Astrocyte of the cerebellum (primary cell): ENCODE data around the gene TMED7.

Experiments used
- DNase-seq: peaks from one replicate; pipeline ENCODE4 v3.0.0-alpha.2; 2011; ENCODE audit warnings: low read depth
- H3K4me3 ChIP-seq: 2 replicates; pipeline ENCODE4 v1.5.1; 2011; ENCODE audit warnings: mild to moderate bottlenecking, low read depth, low read length, moderate library complexity
- in situ Hi-C: cut with HindIII; loops from 2 replicates; pipeline ENCODE4 v1.10.0; 2017; ENCODE audit warnings: low sequenced_read_pairs
- TF ChIP-seq, protein P1 (sequence below): IDR thresholded peaks from 2 replicates; pipeline ENCODE4 v1.5.1; 2012; ENCODE audit warnings: low read length, low read depth, moderate library complexity, mild to moderate bottlenecking; ENCODE audit errors: missing control alignments

The TMED7 gene

DNA sequence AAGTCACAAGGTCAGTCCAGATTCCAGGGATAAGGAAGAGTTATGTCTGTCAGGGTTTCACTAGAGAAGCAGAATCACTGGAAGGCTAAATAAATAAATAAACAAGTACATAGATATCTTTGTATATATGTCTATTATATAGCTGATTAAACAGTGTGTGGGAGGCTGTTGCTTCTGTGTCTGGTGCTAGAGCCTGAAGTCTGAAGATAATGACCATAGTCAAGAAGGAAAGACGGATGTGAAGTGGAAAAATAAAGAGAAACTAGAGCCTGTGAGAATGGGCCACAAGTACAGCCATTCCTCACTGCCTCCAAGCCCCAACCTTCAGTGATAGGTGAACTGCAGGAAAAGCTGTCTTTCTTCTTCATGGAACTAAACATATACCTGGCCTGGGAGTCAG lies 4.1 kb upstream of the TMED7 start:
- TF ChIP-seq, protein P1, sequence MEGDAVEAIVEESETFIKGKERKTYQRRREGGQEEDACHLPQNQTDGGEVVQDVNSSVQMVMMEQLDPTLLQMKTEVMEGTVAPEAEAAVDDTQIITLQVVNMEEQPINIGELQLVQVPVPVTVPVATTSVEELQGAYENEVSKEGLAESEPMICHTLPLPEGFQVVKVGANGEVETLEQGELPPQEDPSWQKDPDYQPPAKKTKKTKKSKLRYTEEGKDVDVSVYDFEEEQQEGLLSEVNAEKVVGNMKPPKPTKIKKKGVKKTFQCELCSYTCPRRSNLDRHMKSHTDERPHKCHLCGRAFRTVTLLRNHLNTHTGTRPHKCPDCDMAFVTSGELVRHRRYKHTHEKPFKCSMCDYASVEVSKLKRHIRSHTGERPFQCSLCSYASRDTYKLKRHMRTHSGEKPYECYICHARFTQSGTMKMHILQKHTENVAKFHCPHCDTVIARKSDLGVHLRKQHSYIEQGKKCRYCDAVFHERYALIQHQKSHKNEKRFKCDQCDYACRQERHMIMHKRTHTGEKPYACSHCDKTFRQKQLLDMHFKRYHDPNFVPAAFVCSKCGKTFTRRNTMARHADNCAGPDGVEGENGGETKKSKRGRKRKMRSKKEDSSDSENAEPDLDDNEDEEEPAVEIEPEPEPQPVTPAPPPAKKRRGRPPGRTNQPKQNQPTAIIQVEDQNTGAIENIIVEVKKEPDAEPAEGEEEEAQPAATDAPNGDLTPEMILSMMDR, result no peak
- DNase-seq, result no peak
- in situ Hi-C loops, result no loop called here
- H3K4me3 ChIP-seq, result no peak overlapping the region

DNA sequence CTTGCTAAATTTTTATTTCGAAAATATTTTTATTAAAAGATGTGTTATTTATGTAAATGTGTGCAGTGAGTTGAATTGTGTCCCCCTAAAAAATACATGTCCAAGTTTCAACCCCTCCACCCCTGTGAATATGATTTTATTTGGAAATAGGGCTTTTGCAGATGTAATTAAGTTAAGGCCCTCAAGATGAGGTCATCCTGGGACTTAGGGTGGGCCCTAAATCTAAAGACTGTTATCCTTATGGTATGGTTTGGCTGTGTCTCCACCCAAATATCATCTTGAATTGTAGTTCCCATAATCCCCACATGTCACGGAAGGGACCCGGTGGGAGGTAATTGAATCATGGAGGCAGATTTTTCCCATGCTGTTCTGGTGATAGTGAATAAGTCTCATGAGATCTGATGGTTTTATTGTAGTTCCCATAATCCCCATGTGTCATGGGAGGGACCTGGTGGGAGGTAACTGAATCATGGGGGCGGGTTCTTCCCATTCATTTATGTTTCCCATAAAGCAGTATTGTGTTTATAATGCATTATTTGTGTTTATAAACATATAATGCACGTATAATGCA lies 1.5 kb upstream of the TMED7 start:
- in situ Hi-C loops, result no loop called here
- TF ChIP-seq, protein P1, result no peak
- H3K4me3 ChIP-seq, result no peak overlapping the region
- no peak for DNase-seq

DNA sequence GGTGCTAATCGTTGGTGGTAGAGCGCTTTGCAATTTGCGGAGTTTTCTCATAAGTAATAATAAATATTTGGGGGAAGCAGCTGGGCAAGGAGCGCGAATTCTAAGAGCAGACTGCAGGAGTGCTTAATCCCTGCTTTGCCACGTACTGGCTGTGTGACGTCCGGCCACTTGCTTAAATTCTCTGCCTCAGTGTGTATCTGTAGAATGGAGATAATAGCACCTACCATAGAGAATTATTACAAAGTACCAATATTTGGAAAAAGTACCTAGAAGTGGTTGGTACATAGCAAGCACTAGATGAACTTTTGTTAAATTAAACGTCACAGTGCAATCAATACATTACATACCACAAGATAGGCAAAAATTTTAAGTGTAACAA lies 598 bp upstream of the TMED7 start:
- DNase-seq, result no peak
- in situ Hi-C loops, result no loop called here
- TF ChIP-seq, protein P1, result no peak
- peak overlapping the region; percentile 89 for H3K4me3 ChIP-seq

DNA sequence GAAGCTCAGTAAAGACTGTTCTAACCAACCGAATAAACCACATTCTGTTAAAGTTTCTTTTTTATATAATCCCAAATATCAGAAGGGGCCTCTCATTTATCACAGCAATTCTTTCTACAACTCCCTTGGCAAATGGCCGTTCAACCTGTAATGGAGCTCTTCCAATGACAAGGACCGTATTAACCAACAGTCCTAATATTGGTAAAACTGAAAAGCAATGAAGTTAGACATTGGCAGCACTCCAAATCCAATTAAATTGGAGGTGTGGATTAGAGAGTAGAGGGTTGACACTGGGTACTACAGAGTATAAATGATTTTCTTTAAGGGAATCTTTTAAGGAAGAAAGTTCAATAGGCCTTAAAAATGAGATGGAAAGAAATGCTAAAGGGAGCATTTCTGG lies 842 bp downstream of the TMED7 start:
- DNase-seq, result no peak
- TF ChIP-seq, protein P1, result no peak
- peak overlapping the region; percentile 89 for H3K4me3 ChIP-seq
- in situ Hi-C loops, result no loop called here

DNA sequence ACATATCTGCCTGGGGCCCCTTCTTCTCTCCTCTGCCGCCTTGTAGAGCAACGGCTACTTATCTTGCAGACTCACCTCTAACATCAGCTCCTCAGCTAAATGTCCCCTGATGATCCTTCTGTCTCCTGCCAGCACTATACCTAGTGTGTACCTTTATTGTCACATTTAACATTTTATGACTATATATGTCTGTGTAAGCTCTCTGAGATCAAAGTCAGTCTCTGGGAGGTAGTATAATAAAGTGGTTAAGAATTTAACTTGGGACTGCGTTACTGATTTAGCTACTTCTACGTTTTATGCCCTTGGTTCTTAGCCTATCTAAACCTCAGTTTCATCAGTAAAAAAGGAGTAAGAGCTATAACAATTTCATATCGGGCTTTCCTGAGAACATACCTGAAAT lies 2.2 kb downstream of the TMED7 start:
- DNase-seq, result no peak

DNA sequence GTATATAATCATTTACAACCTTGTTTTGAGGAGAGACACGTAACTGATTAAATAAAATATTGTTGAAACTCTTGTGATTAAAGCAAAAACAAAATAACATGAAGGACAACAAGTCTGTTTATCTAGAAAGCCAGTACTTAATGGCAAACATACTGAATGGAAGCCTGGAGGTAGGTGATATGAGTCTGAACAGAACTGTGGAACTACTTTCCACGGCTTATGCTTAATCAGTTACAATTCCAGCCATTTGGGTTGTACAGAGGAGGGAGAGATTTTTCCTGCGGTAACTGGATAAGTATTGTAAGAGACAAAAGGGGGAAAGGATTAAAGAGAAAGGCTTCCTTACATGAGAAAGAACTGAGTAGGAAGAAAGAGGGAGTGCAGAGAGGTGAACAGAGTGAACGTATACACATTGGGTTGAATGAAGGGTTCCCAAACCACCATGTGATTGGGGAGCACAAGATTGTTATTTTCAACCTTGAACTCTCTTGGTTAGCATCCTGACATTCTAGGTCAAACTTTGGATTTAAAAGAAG lies 4.4 kb downstream of the TMED7 start:
- DNase-seq, result no peak
- in situ Hi-C loops, result no loop called here
- H3K4me3 ChIP-seq, result no peak overlapping the region
- TF ChIP-seq, protein P1, result no peak

More for the DNA sequence above, 2.2 kb downstream of the TMED7 start:
- H3K4me3 ChIP-seq, result peak overlapping the region; percentile 89
- in situ Hi-C loops, result no loop called here
- TF ChIP-seq, protein P1, result no peak

DNA sequence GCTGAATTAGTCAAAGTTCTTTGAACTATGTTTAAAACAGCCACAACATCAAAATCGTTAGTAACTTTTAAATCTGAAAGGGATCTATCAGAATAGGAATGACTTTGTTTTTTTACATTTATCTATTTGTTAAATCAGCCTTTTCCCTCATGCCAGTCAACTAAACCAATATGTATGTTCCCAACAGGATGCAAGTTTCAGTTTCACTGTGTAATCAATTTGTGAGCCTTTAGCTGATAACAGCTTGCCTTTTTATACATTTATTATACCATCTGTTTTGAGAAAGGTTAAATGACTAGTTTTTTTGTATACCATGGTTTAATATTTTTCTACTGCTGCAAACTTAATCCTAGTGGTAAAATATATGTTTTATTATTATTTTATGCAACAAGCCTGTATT lies 8.9 kb downstream of the TMED7 start:
- in situ Hi-C loops, result no loop called here
- H3K4me3 ChIP-seq, result no peak overlapping the region
- TF ChIP-seq, protein P1, result no peak
- DNase-seq, result no peak
